Lung (tissue), 12 donors: ENCODE data around the gene CDKN2B. TPM values are rescaled to one million over a fixed set of nuclear protein-coding genes. Genes with fewer than 3 reads are reported as not detected.

Experiments used
- ATAC-seq: fragments of 200-7000 bp; cut with Tn5 transposase; one replicate; pipeline ENCODE4 v1.9.1; 2020; ENCODE audit warnings: moderate number of reproducible peaks; ENCODE audit not compliant: insufficient read depth, low FRiP score
- DNase-seq, 3 donors: peaks; one replicate each; pipeline ENCODE4 v3.0.0-alpha.2; 2013 to 2017
- H3K27ac ChIP-seq, 2 donors: one replicate each; pipeline ENCODE4 v1.5.1; 2013; ENCODE audit warnings: mild to moderate bottlenecking in 2 of 2, moderate library complexity in 2 of 2, control low read depth in 1 of 2, inconsistent platforms in 1 of 2, low read depth in 1 of 2, low read length in 1 of 2
- H3K27me3 ChIP-seq, 3 donors: one replicate each; pipeline ENCODE4 v1.5.1; 2013; ENCODE audit warnings: low read length in 2 of 3; ENCODE audit not compliant: control insufficient read depth in 3 of 3, insufficient read depth in 3 of 3
- H3K36me3 ChIP-seq, 4 donors: one replicate each; pipeline ENCODE4 v1.5.1; 2013; ENCODE audit warnings: low read length in 4 of 4, mild to moderate bottlenecking in 1 of 4, moderate library complexity in 1 of 4; ENCODE audit not compliant: control insufficient read depth in 4 of 4, insufficient read depth in 4 of 4
- H3K4me1 ChIP-seq, 5 donors: one replicate each; pipeline ENCODE4 v1.5.1; 2013; ENCODE audit warnings: low read length in 5 of 5, mild to moderate bottlenecking in 2 of 5, moderate library complexity in 1 of 5; ENCODE audit not compliant: control insufficient read depth in 5 of 5, insufficient read depth in 5 of 5
- H3K4me3 ChIP-seq: one replicate; pipeline ENCODE4 v1.5.1; 2013; ENCODE audit warnings: mild to moderate bottlenecking, control low read depth, moderate library complexity
- H3K9ac ChIP-seq, 2 donors: one replicate each; pipeline ENCODE4 v1.5.1; 2013; ENCODE audit warnings: low read length in 2 of 2, control low read depth in 1 of 2; ENCODE audit not compliant: insufficient read depth in 1 of 2
- H3K9me3 ChIP-seq, 4 donors: one replicate each; pipeline ENCODE4 v1.5.1; 2013; ENCODE audit warnings: low read length in 3 of 4, mild to moderate bottlenecking in 1 of 4, moderate library complexity in 1 of 4; ENCODE audit not compliant: control insufficient read depth in 4 of 4, insufficient read depth in 3 of 4
- WGBS, 2 donors: extraction: QIAGEN DNeasy Blood & Tissue Kit; methylation state at CpG; one replicate each; pipeline ENCODE4 v1.1.7; 2013; 5-methylcytosine and 5-hydroxymethylcytosine counted together
- polyA plus RNA-seq, 2 donors: library from polyadenylated mRNA; stranded (reverse); fragments of 200-250 nt; gene quantifications; one replicate each; pipeline ENCODE4 v1.2.1, GENCODE V29; 2013
- total RNA-seq, 2 donors: library from RNA; depleted of rRNA in 1 of 2; stranded (reverse); fragments of >200 nt in 1 of 2; gene quantifications; one replicate each; pipeline ENCODE4 v1.2.1, GENCODE V29; 2014 to 2021
- TF ChIP-seq, protein P1 (sequence below): IDR thresholded peaks from 2 replicates; pipeline ENCODE4 v1.5.1; 2012; ENCODE audit warnings: mild to moderate bottlenecking; ENCODE audit errors: control extremely low read depth, extremely low read depth
- donor health status: control.
- donor health status: control.
- donor health status: Bipolar disorder and iron deficiency.
- donor health status: healthy.
- donor health status: DM: yes; HTN: yes; CAD: no.

CDKN2B gene
- total and polyA plus RNA-seq, 4 donors = 5.5 to 16.1 (median 11.2) TPM

DNA sequence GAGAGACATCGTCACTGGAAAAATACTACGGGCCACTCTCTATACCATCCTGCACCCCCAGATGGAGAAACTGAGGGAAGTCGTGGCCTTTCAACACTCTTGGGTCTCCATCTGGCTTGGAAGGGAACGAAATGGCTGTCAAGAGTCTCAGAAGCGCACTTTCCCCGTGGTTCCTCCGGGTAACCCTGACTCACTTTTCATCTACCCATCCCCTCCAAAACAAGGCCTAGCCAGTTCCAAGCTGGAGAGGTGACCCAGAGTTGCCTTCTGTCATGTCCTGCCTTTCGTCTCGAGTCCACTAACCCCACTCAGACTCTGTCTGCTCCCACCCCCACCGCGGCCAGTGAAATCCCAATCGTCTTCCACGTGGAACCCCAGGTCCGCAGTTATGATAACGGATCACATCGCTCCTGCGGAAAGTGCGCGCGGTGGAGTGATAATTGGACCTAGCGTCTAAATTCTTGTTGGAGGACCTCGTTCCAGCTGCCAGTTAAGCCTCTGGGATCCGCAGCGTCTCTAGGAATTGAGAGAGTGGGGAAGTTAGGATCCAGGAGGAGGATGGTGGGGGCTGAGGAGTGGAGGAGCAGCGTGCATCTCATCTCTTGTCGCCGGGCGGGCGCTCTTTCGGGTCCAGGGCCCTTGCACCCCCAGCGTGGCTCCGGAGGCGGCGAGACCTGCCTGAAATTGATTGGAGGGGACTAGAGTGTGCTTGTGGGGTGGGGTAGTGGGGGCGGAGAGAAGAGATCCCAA lies 19.5 kb downstream of the CDKN2B start:
- WGBS, 2 donors = 12 to 20% methylated on average over 35 of the region's 35 CpGs
- H3K36me3 ChIP-seq = no peaks in the 10 kb centered on the region
- no peak overlapping the region for H3K4me3 ChIP-seq
- no peak overlapping the region for H3K27ac ChIP-seq
- peaks cover 0 to 9% (median 0%) of the 10 kb centered on the region in 5 donors for H3K4me1 ChIP-seq
- no peak overlapping the region for H3K9ac ChIP-seq
- no peak for ATAC-seq
- peaks cover 0 to 10% (median 0%) of the 10 kb centered on the region in 4 donors for H3K9me3 ChIP-seq
- no peak for DNase-seq
- TF ChIP-seq, protein P1, sequence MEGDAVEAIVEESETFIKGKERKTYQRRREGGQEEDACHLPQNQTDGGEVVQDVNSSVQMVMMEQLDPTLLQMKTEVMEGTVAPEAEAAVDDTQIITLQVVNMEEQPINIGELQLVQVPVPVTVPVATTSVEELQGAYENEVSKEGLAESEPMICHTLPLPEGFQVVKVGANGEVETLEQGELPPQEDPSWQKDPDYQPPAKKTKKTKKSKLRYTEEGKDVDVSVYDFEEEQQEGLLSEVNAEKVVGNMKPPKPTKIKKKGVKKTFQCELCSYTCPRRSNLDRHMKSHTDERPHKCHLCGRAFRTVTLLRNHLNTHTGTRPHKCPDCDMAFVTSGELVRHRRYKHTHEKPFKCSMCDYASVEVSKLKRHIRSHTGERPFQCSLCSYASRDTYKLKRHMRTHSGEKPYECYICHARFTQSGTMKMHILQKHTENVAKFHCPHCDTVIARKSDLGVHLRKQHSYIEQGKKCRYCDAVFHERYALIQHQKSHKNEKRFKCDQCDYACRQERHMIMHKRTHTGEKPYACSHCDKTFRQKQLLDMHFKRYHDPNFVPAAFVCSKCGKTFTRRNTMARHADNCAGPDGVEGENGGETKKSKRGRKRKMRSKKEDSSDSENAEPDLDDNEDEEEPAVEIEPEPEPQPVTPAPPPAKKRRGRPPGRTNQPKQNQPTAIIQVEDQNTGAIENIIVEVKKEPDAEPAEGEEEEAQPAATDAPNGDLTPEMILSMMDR = no peak
- peaks cover 7 to 89% (median 84%) of the 10 kb centered on the region in 3 donors for H3K27me3 ChIP-seq

DNA sequence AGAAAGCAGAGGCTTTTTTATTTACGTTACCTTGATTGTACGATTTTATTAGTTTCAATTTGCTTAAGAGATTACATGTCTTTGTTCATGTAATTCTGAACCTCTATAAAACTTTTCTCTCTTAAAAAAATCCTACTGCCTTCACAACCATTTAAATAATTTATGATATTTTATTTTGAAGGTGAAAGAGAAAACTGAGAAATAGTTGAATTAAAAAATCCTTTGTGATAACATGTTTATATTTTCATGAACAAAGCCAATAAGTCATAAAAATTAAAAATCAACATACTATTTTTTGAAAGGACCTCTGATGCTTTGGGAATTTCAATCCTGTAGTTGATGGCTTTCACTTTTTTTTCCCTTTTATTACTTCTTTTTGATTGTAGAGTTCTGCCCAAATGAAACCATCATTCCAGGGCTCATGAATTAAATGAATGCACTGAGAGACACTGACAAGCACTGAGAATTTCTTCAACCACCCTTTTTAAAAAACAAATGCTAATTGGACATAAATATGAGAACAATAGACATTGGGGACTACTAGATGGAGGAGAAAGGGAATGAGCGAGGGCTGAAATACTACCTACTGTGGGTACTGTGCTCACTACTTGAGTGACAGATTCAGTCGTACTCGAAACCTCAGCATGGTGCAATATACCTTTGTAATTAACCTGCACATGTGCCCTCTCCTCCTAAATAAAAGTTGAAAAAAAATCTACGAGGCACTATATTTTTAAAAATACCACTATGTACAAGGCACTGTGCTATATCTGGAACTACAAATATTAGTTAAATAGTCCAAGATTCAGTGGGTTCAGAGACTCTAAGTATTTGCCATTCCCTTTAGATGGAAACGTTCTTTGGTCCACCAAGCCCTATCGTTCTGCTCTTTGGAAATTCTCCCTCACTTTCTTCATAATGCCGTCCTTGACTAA lies 20.8 kb downstream of the CDKN2B start:
- Histone ChIP-seq H3K27ac (no peak overlapping the region), H3K4me3 (no peak overlapping the region), H3K36me3 (no peaks in the 10 kb centered on the region), H3K27me3 (peaks cover 7 to 96% (median 90%) of the 10 kb centered on the region in 3 donors), H3K9ac (no peak overlapping the region), H3K4me1 (peaks cover 0 to 4% (median 0%) of the 10 kb centered on the region in 5 donors), H3K9me3 (peaks cover 0 to 8% (median 0%) of the 10 kb centered on the region in 4 donors)
- ATAC-seq (no peak), DNase-seq (no peak)
- WGBS, 2 donors = 24 to 32% methylated on average over 9 of the region's 9 CpGs
- TF ChIP-seq, protein P1 = no peak

DNA sequence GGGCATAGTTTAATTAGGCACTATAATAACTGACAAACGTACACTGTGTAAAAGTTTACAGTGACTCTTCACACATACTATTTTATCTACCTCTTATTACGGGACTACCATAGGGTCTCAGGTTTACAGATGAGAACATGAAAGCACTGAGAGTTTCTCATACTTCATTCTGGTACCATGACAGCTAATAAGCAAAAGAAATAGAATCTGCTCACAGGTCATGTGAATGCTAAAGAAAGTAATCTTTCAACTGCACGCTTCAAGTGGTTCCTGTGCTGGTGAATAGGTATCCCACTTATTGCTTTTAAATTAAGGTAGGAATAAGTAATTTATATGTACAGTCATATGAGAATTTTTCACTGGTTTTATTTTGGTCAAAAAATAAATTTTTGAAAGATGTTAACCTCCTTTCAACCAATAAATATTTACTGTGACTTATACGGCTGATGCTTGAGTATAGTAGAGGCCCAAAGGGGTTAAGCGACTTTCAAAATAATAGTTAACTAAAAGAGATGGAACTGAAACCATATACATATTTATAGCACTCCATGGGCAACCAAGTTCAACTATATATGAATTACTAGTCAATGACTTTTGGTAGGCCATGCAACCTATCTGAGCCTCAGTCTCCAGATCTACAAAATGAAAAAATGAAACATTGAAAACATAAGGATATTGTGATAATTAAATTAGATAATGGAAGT lies 23.0 kb downstream of the CDKN2B start:
- DNase-seq = no peak
- WGBS, 2 donors = 63 to 69% methylated on average over 5 of the region's 5 CpGs
- Histone ChIP-seq H3K27me3 (peaks cover 7 to 98% (median 87%) of the 10 kb centered on the region in 3 donors), H3K4me1 (peaks cover 0 to 4% (median 0%) of the 10 kb centered on the region in 5 donors), H3K9me3 (peaks cover 0 to 8% (median 0%) of the 10 kb centered on the region in 4 donors), H3K36me3 (no peaks in the 10 kb centered on the region), H3K27ac (no peak overlapping the region), H3K4me3 (no peak overlapping the region), H3K9ac (no peak overlapping the region)
- TF ChIP-seq, protein P1 = no peak
- ATAC-seq = no peak
